Effector CD4-positive, alpha-beta T cell (primary cell): ENCODE data around the gene NEDD9.
A peak's percentile ranks its signal among the peaks of the same experiment; 100 is the strongest.

Experiments used
- DNase-seq: peaks from one replicate; pipeline ENCODE4 v3.0.0-alpha.2; 2020

The NEDD9 gene

GRCh38 chr6:11198663-11199603 is 33.5 kb downstream of the NEDD9 start:
- DNase-seq: peak; percentile 3

GRCh38 chr6:11197850-11198249 is 34.6 kb downstream of the NEDD9 start:
- no peak for DNase-seq

- DNase-seq: no peak
These were observed 35.3 kb downstream of the NEDD9 start for GRCh38 chr6:11197175-11197536.

GRCh38 chr6:11196511-11197174 is 35.8 kb downstream of the NEDD9 start:
- no peak for DNase-seq

GRCh38 chr6:11194356-11195218 is 37.9 kb downstream of the NEDD9 start:
- no peak for DNase-seq

GRCh38 chr6:11193434-11193833 is 39.0 kb downstream of the NEDD9 start:
- DNase-seq: no peak

- DNase-seq: no peak
These were observed 40.3 kb downstream of the NEDD9 start for GRCh38 chr6:11192167-11192566.

GRCh38 chr6:11190625-11191245 is 41.7 kb downstream of the NEDD9 start:
- no peak for DNase-seq

GRCh38 chr6:11189865-11190624 is 42.4 kb downstream of the NEDD9 start:
- DNase-seq: no peak

GRCh38 chr6:11188161-11188915 is 44.1 kb downstream of the NEDD9 start:
- DNase-seq: no peak

- no peak for DNase-seq
These were observed 45.2 kb downstream of the NEDD9 start for GRCh38 chr6:11187301-11187700.

GRCh38 chr6:11185204-11185842 is 47.1 kb downstream of the NEDD9 start:
- no peak for DNase-seq

GRCh38 chr6:11183761-11184362 is 48.6 kb downstream of the NEDD9 start:
- DNase-seq: no peak

GRCh38 chr6:11181478-11182136 is 50.9 kb downstream of the NEDD9 start:
- no peak for DNase-seq

GRCh38 chr6:11179419-11180202 is 52.9 kb downstream of the NEDD9 start:
- no peak for DNase-seq

GRCh38 chr6:11179088-11179418 is 53.4 kb downstream of the NEDD9 start:
- DNase-seq: no peak

- DNase-seq: no peak
These were observed 55.2 kb downstream of the NEDD9 start for GRCh38 chr6:11177271-11177670.

- DNase-seq: no peak
These were observed 58.2 kb downstream of the NEDD9 start for GRCh38 chr6:11174242-11174611.
